Measurements from ENCODE around the gene CACUL1.

The CACUL1 gene

GRCh38 chr10:118732245-118733165 is 22.3 kb downstream of the CACUL1 start:
- DNase-seq (ENCODE audit: low read depth, low spot score), result no peak

- no peak for DNase-seq (ENCODE audit: low read depth, low spot score)
Observed at GRCh38 chr10:118730756-118731456, 23.9 kb downstream of the CACUL1 start.

DNA sequence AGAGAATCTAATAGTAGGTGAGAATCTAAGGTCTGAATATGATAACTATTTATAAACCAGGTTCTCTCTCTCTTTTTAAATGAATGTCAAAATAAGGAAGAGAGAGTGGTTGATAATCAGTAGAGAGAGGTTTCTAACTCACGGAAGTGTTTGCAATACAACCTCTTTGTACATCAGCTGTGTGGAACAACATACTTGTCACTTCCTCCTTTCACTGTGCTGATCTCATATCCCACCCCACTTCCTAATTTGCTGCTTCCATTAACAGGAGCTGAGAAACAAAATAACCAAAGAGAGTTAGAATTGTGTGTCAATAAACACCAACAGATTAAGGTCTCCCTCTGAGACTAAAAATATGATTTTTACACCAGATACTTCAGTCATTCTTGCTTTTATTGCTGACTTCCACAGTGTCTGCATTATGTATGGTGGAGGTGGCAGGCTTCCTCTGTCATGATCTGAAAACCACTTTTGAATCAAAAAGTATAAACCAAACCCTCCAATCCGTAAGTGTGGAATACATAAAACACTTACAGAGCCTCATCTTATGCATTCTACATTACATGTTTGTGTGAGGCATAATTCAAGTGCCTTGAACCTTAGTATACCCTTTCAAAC is 25.0 kb downstream of the CACUL1 start:
- DNase-seq (ENCODE audit: low read depth, low spot score), result no peak

DNA sequence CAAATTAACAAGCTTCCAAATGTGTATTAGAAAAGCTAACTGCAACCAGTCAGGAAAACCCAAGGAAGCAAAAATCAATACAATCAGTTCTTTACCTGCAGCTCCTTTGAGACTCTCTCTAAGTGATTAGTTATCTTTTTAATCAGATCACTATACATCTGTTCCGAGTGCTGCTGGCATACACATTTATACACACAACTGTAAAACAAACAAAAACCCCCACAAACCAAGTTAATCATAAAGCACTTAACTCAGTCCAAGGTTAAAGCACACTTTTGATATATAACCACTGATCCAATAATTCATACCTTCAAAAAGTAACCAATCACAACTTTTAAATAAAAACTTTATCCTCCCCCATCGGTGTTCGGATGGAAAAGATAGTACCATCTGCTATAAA is 25.6 kb downstream of the CACUL1 start:
- no peak for DNase-seq (ENCODE audit: low read depth, low spot score)

GRCh38 chr10:118725886-118726500 is 28.8 kb downstream of the CACUL1 start:
- no peak for DNase-seq (ENCODE audit: low read depth, low spot score)

DNA sequence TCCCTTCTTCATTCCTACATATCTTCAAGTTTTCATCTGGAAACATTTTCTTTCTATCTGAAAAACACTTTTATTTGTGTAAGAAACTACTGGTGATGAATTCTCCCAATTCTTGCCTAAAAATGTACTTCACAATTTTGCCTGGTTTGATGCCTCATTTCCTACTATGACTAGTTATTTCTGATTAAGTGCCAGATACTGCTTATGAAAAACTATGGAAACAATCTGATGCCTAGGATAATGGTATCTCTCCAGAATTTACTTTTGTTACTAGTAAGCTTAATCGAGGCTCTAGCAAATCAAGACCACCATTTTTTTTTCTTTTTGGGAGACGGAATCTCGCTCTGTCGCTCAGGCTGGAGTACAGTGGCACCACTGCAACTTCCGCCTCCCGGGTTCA is 31.3 kb downstream of the CACUL1 start:
- no peak for DNase-seq (ENCODE audit: low read depth, low spot score)

DNA sequence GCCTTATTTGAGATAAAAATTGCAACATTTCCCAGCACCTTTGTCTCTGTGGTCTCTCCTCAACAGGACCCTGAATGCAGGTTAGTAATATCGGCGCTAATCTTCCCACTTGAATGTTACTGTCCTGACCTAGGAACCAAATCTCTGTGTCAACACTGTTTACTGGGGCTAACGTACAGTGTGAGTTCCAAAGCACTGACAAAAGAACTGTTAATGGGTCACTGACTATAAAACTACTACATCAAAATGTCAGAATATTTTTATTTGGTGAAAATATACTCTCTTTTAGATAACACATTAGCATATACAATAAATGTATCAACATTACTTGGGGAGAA is 33.3 kb downstream of the CACUL1 start:
- DNase-seq (ENCODE audit: low read depth, low spot score), result no peak

- no peak for DNase-seq (ENCODE audit: low read depth, low spot score)
Observed at GRCh38 chr10:118720685-118721538, 33.9 kb downstream of the CACUL1 start.

GRCh38 chr10:118714366-118714765 is 40.4 kb downstream of the CACUL1 start:
- DNase-seq (ENCODE audit: low read depth, low spot score), result no peak

- no peak for DNase-seq (ENCODE audit: low read depth, low spot score)
Observed at GRCh38 chr10:118712930-118713634, 41.7 kb downstream of the CACUL1 start.

GRCh38 chr10:118712080-118712479 is 42.7 kb downstream of the CACUL1 start:
- no peak for DNase-seq (ENCODE audit: low read depth, low spot score)

- DNase-seq (ENCODE audit: low read depth, low spot score), result no peak
Observed at GRCh38 chr10:118710487-118710886, 44.3 kb downstream of the CACUL1 start.

DNA sequence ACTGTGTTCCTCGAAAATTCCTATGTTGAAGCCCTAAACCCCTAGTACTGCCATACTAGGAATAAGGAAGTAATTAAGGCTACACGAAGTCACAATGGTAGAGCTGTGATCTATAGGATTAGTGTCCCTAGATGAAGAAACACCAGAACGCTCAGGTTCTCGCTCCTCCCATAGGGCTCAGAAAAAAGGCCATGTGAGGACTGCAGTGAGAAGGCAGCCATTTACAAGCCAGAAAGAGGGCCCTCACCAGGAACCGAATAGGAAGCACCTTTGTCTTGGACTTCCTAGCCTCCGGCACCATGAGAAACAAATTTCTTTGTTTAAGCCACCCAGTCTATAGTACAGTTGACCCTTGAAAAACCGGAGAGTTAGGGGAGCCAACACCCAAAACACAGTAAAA is 46.2 kb downstream of the CACUL1 start:
- DNase-seq (ENCODE audit: low read depth, low spot score), result no peak

DNA sequence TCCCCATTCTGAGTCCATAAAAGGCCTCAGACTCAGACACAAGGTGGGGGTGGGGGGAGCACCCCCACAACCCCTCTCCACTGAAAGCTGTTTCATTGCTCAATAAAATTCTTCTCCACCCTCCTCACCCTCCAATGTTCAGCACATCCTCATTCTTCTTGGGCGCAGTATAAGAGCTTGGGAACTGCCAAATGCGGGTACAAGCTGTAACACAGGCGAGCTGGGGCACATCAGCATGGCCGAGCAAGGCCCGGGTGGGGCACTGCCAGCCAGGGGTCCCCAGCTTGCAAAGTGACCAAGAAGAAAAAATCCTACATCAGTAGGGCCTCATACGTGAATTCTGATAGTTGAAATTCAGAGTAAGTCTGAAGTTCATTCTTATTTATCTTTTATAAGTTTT is 50.1 kb downstream of the CACUL1 start:
- no peak for DNase-seq (ENCODE audit: low read depth, low spot score)

DNA sequence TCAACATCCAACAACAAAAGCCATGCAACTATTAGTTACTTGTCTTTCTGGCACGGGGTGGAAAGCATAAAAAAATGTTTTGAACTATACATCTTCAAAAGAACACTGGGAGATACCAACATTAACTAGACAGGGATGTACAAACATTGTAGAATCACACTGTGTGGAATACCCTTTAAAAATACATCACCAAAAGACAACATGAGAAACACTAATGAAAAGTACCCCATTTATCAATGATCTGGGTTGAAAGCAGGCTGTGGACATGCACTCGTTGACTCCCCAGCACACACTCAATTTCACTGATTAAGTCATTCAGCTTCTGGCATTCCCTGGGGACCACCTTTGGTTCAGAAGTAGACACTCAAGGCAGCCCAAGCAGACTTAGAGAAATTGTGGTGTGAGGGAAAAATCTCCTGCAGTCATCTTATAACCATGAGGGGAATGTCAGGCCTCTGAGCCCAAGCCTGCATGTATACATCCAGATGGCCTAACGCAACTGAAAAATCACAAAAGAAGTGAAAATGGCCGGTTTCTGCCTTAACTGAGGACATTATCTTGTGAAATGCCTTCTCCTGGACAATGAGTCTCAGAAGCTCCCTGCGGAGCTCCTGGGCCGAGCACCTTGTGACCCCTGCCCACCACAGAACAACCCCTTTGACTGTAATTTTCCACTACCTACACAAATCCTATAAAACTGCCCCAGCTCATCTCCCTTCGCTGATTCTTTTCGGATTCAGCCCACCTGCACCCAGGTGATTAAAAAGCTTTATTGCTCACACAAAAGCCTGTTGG is 53.0 kb downstream of the CACUL1 start:
- no peak for DNase-seq (ENCODE audit: low read depth, low spot score)

DNA sequence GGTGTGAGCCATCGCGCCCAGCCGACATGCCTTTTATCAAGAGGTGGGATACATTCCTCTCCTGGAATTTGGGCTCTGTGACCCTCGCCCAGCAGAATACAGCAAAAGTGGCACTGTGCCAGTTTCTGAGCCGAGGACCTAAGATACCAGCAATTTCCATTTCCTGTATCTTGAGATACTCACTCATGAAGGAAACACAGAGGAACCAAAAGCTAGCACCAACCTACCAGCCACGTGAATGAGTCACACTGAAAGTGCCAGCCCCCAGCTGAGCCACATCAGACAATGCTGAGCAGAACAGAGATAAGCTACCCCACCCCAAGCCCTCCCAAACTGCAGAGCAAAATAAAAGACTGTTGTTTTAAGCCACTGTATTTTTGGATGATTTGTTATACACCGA is 56.3 kb downstream of the CACUL1 start:
- no peak for DNase-seq (ENCODE audit: low read depth, low spot score)

DNA sequence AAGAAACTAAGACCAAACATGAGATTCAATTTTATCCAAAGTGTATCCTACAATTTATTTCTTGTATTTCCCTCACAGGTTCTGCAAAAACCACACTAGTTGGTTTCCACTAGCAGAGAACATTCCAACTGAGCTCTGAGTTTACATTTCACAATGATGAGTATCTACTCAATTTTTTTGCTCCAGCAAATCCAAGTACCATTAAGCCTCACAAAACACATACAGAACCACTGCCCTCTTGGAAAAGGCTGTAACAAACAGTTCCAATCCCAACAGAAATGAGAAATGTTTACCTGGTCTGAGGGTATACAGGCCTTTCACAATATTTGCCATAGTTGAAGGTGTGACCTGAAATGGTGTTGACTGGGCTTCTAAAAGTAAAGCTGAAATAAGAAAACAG is 59.9 kb downstream of the CACUL1 start:
- no peak for DNase-seq (ENCODE audit: low read depth, low spot score)

- no peak for DNase-seq (ENCODE audit: low read depth, low spot score)
Observed at GRCh38 chr10:118692872-118693271, 61.9 kb downstream of the CACUL1 start.

- DNase-seq (ENCODE audit: low read depth, low spot score), result no peak
Observed at GRCh38 chr10:118689070-118689858, 65.5 kb downstream of the CACUL1 start.
